IPS-NIHi7 (cell line): ENCODE data around the gene GATD1.

ENCODE experiments used
- DNase-seq: peaks from one replicate; pipeline ENCODE4 v3.0.0; 2012; ENCODE audit warnings: mixed read lengths; ENCODE audit errors: extremely low spot score

Gene GATD1

GRCh38 chr11:727281-727701 lies 50.0 kb downstream of the GATD1 start:
- no peak for DNase-seq

GRCh38 chr11:726278-727220 lies 50.7 kb downstream of the GATD1 start:
- peak; percentile 55 for DNase-seq

- peak; percentile 45 for DNase-seq
Observed at GRCh38 chr11:725624-726202, 51.6 kb downstream of the GATD1 start.

- no peak for DNase-seq
Observed at GRCh38 chr11:724778-725386, 52.4 kb downstream of the GATD1 start.

- DNase-seq: peak; percentile 14
Observed at GRCh38 chr11:724049-724777, 53.1 kb downstream of the GATD1 start.

GRCh38 chr11:723120-723883 lies 54.0 kb downstream of the GATD1 start:
- peak; percentile 18 for DNase-seq

GRCh38 chr11:722346-722811 lies 54.9 kb downstream of the GATD1 start:
- DNase-seq: no peak

- no peak for DNase-seq
Observed at GRCh38 chr11:721741-722345, 55.4 kb downstream of the GATD1 start.

GRCh38 chr11:721247-721740 lies 56.0 kb downstream of the GATD1 start:
- DNase-seq: no peak

- peak; percentile 95 for DNase-seq
Observed at GRCh38 chr11:720642-721246, 56.5 kb downstream of the GATD1 start.

- no peak for DNase-seq
Observed at GRCh38 chr11:720017-720641, 57.2 kb downstream of the GATD1 start.

- no peak for DNase-seq
Observed at GRCh38 chr11:719214-720016, 57.9 kb downstream of the GATD1 start.
